ENCODE data around the gene IKBIP.

IKBIP gene, protein sequence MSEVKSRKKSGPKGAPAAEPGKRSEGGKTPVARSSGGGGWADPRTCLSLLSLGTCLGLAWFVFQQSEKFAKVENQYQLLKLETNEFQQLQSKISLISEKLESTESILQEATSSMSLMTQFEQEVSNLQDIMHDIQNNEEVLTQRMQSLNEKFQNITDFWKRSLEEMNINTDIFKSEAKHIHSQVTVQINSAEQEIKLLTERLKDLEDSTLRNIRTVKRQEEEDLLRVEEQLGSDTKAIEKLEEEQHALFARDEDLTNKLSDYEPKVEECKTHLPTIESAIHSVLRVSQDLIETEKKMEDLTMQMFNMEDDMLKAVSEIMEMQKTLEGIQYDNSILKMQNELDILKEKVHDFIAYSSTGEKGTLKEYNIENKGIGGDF

DNA sequence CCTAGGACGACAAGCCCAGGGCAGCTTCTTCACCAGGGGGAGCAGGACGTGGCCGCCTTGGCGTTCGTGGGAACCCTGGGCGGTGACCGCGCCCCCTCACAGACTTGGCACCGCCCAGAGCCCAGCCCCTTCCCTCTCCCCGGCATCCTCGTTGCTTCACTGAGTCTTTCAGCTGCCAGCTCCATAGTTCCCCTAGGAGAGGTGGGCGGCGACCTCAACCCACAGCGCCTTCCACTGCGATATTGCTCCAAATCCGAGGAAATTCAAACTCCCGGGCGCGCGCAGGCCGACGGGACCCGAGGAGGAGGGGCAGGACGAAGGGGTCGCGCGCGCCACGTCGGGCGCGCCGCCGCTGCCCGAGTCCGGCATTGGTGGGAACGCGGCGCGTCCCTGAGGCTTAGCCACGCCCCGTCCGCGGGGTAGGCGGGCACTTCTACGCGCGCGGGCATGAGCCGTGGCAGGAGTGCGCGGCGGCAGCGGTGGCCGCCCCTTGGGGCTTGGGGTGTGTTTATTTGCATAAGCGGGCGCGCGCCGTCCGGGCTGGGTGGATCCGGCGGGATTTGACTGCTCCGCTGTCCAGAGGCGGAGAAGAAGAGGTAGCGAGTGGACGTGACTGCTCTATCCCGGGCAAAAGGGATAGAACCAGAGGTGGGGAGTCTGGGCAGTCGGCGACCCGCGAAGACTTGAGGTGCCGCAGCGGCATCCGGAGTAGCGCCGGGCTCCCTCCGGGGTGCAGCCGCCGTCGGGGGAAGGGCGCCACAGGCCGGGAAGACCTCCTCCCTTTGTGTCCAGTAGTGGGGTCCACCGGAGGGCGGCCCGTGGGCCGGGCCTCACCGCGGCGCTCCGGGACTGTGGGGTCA is at the start of gene IKBIP, which contains the start of gene APAF1:
TSS of gene IKBIP (minus strand) at position 77 of the 860 bp plus-strand sequence. CDS start 87 bp downstream, outside the sequence.
TSS of gene APAF1 (plus strand) at position 579 of the 860 bp plus-strand sequence. CDS start 3,070 bp downstream, outside the sequence.
- H3K4me3 Mint-ChIP-seq: peak within 1 kb of the TSS; percentile 98
- H3K4me1 Mint-ChIP-seq: peaks cover 51% of the 10 kb centered on the region
- H3K27ac Mint-ChIP-seq: peak within 1 kb of the TSS; percentile 96
- DNase-seq: peak; percentile 97
- CTCF ChIA-PET: interaction anchor here (0.6 to 2.2 kb wide), 4 partner anchors 9 to 78 kb away, joined by 3 to 7 read pairs (median 4); no protein-coding TSS in a partner anchor
- no peaks in the 10 kb centered on the region for H3K27me3 Mint-ChIP-seq
- H3K36me3 Mint-ChIP-seq: peaks cover 22% of the 10 kb centered on the region
- H3K9me3 Mint-ChIP-seq: no peaks in the 10 kb centered on the region

DNA sequence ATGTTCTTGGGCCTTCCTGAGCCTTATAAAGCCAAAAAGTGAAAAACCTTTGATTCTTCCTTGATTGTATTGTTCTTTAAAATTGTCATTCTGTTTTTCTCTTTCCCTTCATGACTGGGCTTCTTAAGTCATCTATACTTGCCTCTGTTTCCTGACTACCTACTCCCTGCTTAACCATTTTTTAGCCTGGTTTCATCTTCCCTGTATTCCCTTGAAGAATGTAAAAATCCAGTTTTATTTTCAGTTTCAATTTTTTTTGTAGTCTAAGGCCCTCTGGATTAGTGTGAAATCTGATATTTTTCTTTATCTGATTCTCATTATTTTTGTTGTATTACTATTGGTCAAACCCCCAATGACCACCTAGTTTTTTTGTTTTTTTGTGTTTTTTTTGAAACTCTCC is 46.8 kb upstream of the IKBIP start:
- no peaks in the 10 kb centered on the region for H3K9me3 Mint-ChIP-seq
- H3K4me3 Mint-ChIP-seq: no peak overlapping the region
- H3K27me3 Mint-ChIP-seq: no peaks in the 10 kb centered on the region
- no peak overlapping the region for H3K27ac Mint-ChIP-seq
- peaks cover 7% of the 10 kb centered on the region for H3K4me1 Mint-ChIP-seq
- DNase-seq: no peak
- CTCF ChIA-PET: no interaction called here
- peaks cover 53% of the 10 kb centered on the region for H3K36me3 Mint-ChIP-seq

GRCh38 chr12:98686603-98687002 is 42.0 kb upstream of the IKBIP start:
- H3K27me3 Mint-ChIP-seq: no peaks in the 10 kb centered on the region
- peaks cover 52% of the 10 kb centered on the region for H3K36me3 Mint-ChIP-seq
- H3K27ac Mint-ChIP-seq: no peak overlapping the region
- no peak for DNase-seq
- peaks cover 4% of the 10 kb centered on the region for H3K4me1 Mint-ChIP-seq
- H3K9me3 Mint-ChIP-seq: no peaks in the 10 kb centered on the region
- no peak overlapping the region for H3K4me3 Mint-ChIP-seq
- CTCF ChIA-PET: no interaction called here

- Mint-ChIP-seq H3K27ac (no peak overlapping the region), H3K4me1 (no peaks in the 10 kb centered on the region), H3K36me3 (peaks cover 55% of the 10 kb centered on the region), H3K9me3 (no peaks in the 10 kb centered on the region), H3K4me3 (no peak overlapping the region), H3K27me3 (no peaks in the 10 kb centered on the region)
- CTCF ChIA-PET: no interaction called here
- no peak for DNase-seq
Measured at GRCh38 chr12:98684199-98684598, 39.6 kb upstream of the IKBIP start.

DNA sequence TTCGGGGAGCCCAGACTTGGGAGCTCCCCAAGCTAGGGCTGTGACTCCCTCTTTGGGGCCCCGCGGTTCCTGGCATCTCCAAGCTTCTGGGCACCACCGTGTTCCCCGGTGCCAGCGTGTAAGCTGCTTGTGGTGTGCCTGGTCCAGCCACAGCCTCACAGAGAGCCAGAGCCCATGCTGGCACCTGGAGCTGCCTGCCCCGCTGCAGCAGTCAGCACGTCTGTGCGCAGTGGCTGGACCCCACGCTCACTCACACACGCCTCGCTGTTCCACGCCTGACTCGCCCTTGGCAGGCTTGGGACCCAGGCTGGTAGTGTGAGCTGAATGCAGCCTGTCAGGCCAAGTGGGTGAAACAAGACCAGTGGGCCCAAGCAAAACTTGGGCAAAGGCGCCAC is 35.0 kb upstream of the IKBIP start:
- H3K4me3 Mint-ChIP-seq: no peak overlapping the region
- H3K9me3 Mint-ChIP-seq: no peaks in the 10 kb centered on the region
- no peak overlapping the region for H3K27ac Mint-ChIP-seq
- H3K36me3 Mint-ChIP-seq: peaks cover 43% of the 10 kb centered on the region
- DNase-seq: no peak
- CTCF ChIA-PET: interaction anchor here (1.2 kb wide), 1 partner anchor 10 kb away, joined by 4 read pairs; no protein-coding TSS in a partner anchor
- no peaks in the 10 kb centered on the region for H3K27me3 Mint-ChIP-seq
- no peaks in the 10 kb centered on the region for H3K4me1 Mint-ChIP-seq

- H3K9me3 Mint-ChIP-seq: no peaks in the 10 kb centered on the region
- peaks cover 45% of the 10 kb centered on the region for H3K36me3 Mint-ChIP-seq
- CTCF ChIA-PET: interaction anchor here (1.2 kb wide), 1 partner anchor 10 kb away, joined by 4 read pairs; no protein-coding TSS in a partner anchor
- no peaks in the 10 kb centered on the region for H3K27me3 Mint-ChIP-seq
- no peak overlapping the region for H3K27ac Mint-ChIP-seq
- DNase-seq: no peak
- H3K4me3 Mint-ChIP-seq: no peak overlapping the region
- H3K4me1 Mint-ChIP-seq: no peaks in the 10 kb centered on the region
Measured at GRCh38 chr12:98678946-98679610, 34.5 kb upstream of the IKBIP start.

GRCh38 chr12:98678236-98678945 is 33.8 kb upstream of the IKBIP start:
- H3K27ac Mint-ChIP-seq: no peak overlapping the region
- no peaks in the 10 kb centered on the region for H3K4me1 Mint-ChIP-seq
- no peaks in the 10 kb centered on the region for H3K9me3 Mint-ChIP-seq
- no peaks in the 10 kb centered on the region for H3K27me3 Mint-ChIP-seq
- H3K4me3 Mint-ChIP-seq: no peak overlapping the region
- no peak for DNase-seq
- H3K36me3 Mint-ChIP-seq: peaks cover 45% of the 10 kb centered on the region
- CTCF ChIA-PET: interaction anchor here (1.2 to 1.5 kb wide), 2 partner anchors 9 to 10 kb away, joined by 4 read pairs; no protein-coding TSS in a partner anchor

- Mint-ChIP-seq H3K36me3 (peaks cover 34% of the 10 kb centered on the region), H3K4me1 (peaks cover 4% of the 10 kb centered on the region), H3K9me3 (peaks cover 4% of the 10 kb centered on the region), H3K27me3 (no peaks in the 10 kb centered on the region), H3K27ac (no peak overlapping the region), H3K4me3 (no peak overlapping the region)
- CTCF ChIA-PET: no interaction called here
- DNase-seq: no peak
Measured at GRCh38 chr12:98674841-98675240, 30.3 kb upstream of the IKBIP start.

DNA sequence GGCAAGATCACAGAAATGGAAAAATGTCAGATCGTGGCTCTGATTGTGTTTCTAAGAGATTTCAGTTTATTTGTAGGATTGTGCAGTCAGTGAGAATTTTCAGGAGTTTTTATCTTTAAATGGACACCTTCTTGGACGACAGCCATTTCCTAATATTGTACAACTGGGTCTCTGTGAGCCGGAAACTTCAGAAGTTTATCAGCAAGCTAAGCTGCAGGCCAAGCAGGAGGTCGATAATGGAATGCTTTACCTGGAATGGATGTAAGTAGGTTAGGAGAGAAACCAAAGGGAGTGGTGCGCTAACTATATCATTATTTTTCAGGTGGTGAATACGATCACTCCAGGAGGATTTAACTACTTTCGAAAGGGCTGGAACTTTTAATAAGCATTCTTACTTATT is 26.9 kb upstream of the IKBIP start:
- H3K4me1 Mint-ChIP-seq: peaks cover 19% of the 10 kb centered on the region
- no peak for DNase-seq
- CTCF ChIA-PET: interaction anchor here (0.9 kb wide), 1 partner anchor 78 kb away, joined by 3 read pairs; the partner anchor contains the start of gene SLC25A3
- H3K27me3 Mint-ChIP-seq: no peaks in the 10 kb centered on the region
- H3K36me3 Mint-ChIP-seq: peaks cover 53% of the 10 kb centered on the region
- H3K4me3 Mint-ChIP-seq: no peak overlapping the region
- peaks cover 16% of the 10 kb centered on the region for H3K9me3 Mint-ChIP-seq
- no peak overlapping the region for H3K27ac Mint-ChIP-seq

GRCh38 chr12:98669751-98670150 is 25.2 kb upstream of the IKBIP start:
- peak; percentile 26 for DNase-seq
- CTCF ChIA-PET: interaction anchor here (1.7 to 2.1 kb wide), 2 partner anchors 8 to 10 kb away, joined by 4 read pairs; no protein-coding TSS in a partner anchor
- Mint-ChIP-seq H3K4me3 (no peak overlapping the region), H3K4me1 (peaks cover 19% of the 10 kb centered on the region), H3K9me3 (peaks cover 16% of the 10 kb centered on the region), H3K27me3 (no peaks in the 10 kb centered on the region), H3K36me3 (peaks cover 60% of the 10 kb centered on the region), H3K27ac (peak overlapping the region; percentile 15)

- peaks cover 13% of the 10 kb centered on the region for H3K4me1 Mint-ChIP-seq
- no peaks in the 10 kb centered on the region for H3K9me3 Mint-ChIP-seq
- H3K4me3 Mint-ChIP-seq: no peak overlapping the region
- H3K36me3 Mint-ChIP-seq: peaks cover 40% of the 10 kb centered on the region
- no peak overlapping the region for H3K27ac Mint-ChIP-seq
- CTCF ChIA-PET: no interaction called here
- no peaks in the 10 kb centered on the region for H3K27me3 Mint-ChIP-seq
- no peak for DNase-seq
Measured at GRCh38 chr12:98660521-98660920, 15.9 kb upstream of the IKBIP start.

GRCh38 chr12:98656289-98657101 is 11.9 kb upstream of the IKBIP start:
- Mint-ChIP-seq H3K27ac (peak overlapping the region; percentile 31), H3K27me3 (no peaks in the 10 kb centered on the region), H3K4me3 (no peak overlapping the region), H3K36me3 (peaks cover 31% of the 10 kb centered on the region), H3K9me3 (no peaks in the 10 kb centered on the region), H3K4me1 (peaks cover 17% of the 10 kb centered on the region)
- no peak for DNase-seq
- CTCF ChIA-PET: interaction anchor here (0.9 kb wide), 1 partner anchor 11 kb away, joined by 3 read pairs; no protein-coding TSS in a partner anchor

Data from activated naive CD4-positive, alpha-beta T cell treated with anti-CD3 and anti-CD28 coated beads, Interleukin-2, amount 10 ng/mL, durations not matched to agents 7 days and 5 days (primary cell).